Fibroblast of the conjunctiva (primary cell): Measurements from ENCODE around the gene USP30.

Experiments used
- DNase-seq: peaks from one replicate; pipeline ENCODE4 v3.0.0-alpha.2; 2010; ENCODE audit warnings: low read depth

The USP30 gene

GRCh38 chr12:109097435-109098182 is 45.2 kb downstream of the USP30 start, which contains the start of gene UNG:
TSS of gene UNG (plus strand) at chr12:109097597. CDS start at chr12:109097680, 83 bp downstream.
- DNase-seq, result peak; percentile 91

- DNase-seq, result peak; percentile 44
These were observed 45.8 kb downstream of the USP30 start for GRCh38 chr12:109098183-109098604.

GRCh38 chr12:109098651-109099050 is 46.3 kb downstream of the USP30 start:
- DNase-seq, result no peak

GRCh38 chr12:109099431-109100020 is 47.1 kb downstream of the USP30 start:
- no peak for DNase-seq

- DNase-seq, result no peak
These were observed 48.4 kb downstream of the USP30 start for GRCh38 chr12:109100741-109101140.

- no peak for DNase-seq
These were observed 50.1 kb downstream of the USP30 start for GRCh38 chr12:109102491-109102890.

GRCh38 chr12:109105176-109105575 is 52.8 kb downstream of the USP30 start:
- no peak for DNase-seq

- no peak for DNase-seq
These were observed 57.5 kb downstream of the USP30 start for GRCh38 chr12:109109746-109110350.

- DNase-seq, result peak; percentile 82
These were observed 58.7 kb downstream of the USP30 start for GRCh38 chr12:109110988-109111495.

- no peak for DNase-seq
These were observed 60.5 kb downstream of the USP30 start for GRCh38 chr12:109112720-109113465.

- DNase-seq, result no peak
These were observed 61.4 kb downstream of the USP30 start for GRCh38 chr12:109113661-109114321.

- no peak for DNase-seq
These were observed 62.3 kb downstream of the USP30 start for GRCh38 chr12:109114644-109115043.

- DNase-seq, result no peak
These were observed 63.0 kb downstream of the USP30 start for GRCh38 chr12:109115404-109115757.

- no peak for DNase-seq
These were observed 63.6 kb downstream of the USP30 start, which contains the start of gene ACACB for GRCh38 chr12:109115758-109116610. TSS of gene ACACB (plus strand) at chr12:109116587. CDS start at chr12:109139406, 22,819 bp downstream.

GRCh38 chr12:109116611-109116949 is 64.2 kb downstream of the USP30 start:
- no peak for DNase-seq

- no peak for DNase-seq
These were observed 67.7 kb downstream of the USP30 start for GRCh38 chr12:109120095-109120494.

GRCh38 chr12:109120557-109120956 is 68.2 kb downstream of the USP30 start:
- no peak for DNase-seq

- DNase-seq, result no peak
These were observed 69.0 kb downstream of the USP30 start for GRCh38 chr12:109121346-109121880.

GRCh38 chr12:109124878-109125648 is 72.7 kb downstream of the USP30 start:
- no peak for DNase-seq

GRCh38 chr12:109125791-109126190 is 73.4 kb downstream of the USP30 start:
- DNase-seq, result no peak
